ENCODE measurements around the gene LHFPL6.

DNA sequence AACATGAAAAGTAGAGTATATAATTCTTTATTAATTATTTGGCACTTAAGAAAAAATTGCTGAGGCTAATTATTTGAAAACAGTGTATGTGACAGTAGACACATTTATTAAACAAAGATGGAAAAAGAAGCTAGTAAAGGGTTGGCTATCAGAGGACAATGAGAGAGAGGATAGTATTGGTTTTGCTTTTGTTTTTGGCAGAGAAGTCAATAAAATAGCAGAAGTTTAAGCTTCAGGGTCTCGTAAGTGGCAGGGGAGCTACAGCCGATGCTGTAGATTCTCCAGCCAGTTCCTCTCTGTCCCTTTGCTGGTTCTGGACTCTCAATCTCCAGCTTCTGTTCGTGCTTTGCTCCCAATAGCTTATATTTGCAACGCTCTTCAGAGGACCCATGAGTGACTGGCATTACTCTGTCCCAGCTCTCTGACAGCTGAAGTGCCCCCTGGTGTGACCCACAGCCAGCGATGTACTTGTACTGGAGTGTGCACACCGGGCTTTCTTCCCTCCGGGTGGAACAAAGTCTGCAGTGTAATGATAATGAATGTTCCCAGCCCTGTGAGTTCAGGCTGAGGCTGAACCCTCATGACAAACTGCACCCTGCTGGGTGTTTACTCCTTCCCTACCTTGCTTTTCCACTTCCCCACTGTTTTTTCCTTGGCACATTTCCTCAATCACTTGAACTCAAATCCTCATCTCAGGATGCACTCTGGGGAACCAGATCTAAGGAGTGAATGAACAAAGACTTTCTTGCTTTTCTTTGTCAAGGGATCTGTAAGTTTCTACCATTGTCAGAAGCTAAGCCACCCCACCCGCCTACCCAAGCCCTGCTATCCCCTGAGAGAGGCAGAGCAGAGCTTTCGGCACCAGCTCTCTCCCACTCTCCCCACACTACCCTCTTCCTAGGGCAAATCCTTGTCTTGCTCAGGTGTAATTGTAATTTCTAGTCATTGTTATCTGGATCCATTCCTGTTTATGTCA lies 254.8 kb downstream of the LHFPL6 start:
- TF ChIP-seq, protein P1, sequence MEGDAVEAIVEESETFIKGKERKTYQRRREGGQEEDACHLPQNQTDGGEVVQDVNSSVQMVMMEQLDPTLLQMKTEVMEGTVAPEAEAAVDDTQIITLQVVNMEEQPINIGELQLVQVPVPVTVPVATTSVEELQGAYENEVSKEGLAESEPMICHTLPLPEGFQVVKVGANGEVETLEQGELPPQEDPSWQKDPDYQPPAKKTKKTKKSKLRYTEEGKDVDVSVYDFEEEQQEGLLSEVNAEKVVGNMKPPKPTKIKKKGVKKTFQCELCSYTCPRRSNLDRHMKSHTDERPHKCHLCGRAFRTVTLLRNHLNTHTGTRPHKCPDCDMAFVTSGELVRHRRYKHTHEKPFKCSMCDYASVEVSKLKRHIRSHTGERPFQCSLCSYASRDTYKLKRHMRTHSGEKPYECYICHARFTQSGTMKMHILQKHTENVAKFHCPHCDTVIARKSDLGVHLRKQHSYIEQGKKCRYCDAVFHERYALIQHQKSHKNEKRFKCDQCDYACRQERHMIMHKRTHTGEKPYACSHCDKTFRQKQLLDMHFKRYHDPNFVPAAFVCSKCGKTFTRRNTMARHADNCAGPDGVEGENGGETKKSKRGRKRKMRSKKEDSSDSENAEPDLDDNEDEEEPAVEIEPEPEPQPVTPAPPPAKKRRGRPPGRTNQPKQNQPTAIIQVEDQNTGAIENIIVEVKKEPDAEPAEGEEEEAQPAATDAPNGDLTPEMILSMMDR (IDR thresholded peaks at IDR 0.05), result no peak
- TF ChIP-seq SIN3A (IDR thresholded peaks at IDR 0.05; ENCODE audit: borderline replicate concordance, insufficient read depth, low read depth, low read length) (no peak), POLR2AphosphoS5 (IDR thresholded peaks at IDR 0.05; ENCODE audit: low read depth, low read length) (no peak), REST (IDR thresholded peaks at IDR 0.05; ENCODE audit: insufficient read depth in 1 of 2, low read depth in 2 of 2, low read length in 1 of 2) (no peak), TCF7L2 (IDR thresholded peaks at IDR 0.05; ENCODE audit: low read depth, low read length) (no peak)

All from Panc1 (cell line).